ENCODE data around the gene USP49. TPM values are rescaled to one million over a fixed set of nuclear protein-coding genes. Genes with fewer than 3 reads are reported as not detected.

Gene USP49
- total RNA-seq, 1 donor from 2014 or later, result 0.71 TPM

DNA sequence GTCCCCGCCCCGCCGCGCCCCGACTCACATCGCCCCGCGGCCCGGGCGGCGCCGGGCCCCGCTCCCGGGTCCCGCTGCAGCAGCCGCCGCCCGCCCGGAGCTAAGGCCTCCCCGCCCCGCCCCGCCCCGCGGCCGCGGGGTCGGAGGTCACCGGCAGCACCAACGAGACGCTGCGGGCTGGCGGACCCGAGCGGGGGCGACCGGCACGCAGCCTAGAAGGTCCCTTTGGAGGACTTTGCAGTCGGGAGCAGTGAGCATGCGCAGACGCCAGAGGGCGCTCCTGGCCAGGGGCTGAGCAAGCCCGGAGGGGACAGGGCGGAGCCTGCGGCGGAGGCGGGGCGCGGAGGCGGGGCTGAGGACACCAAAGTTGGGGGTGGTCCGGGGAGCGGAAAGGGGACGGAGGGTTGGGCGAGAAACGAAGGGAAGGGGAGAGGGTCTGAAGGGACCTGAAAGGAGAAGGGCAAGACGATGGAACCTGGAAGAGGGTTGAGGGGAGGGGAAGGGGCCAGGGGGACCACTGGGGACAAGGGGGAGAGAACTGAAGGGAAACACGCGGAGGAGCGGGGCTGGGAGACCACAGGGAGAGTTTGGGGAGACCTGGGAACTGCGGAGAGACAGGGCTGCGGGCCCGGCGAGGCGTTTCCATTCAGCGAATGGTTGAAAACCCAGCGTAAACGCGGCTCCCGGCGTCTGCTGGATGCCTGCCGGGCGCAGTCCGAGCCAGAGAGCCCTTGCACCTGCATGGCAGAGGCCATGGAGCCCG, 115.2 kb downstream of the USP49 start, which contains the start of gene FRS3:
TSS of gene FRS3 (minus strand) at position 113 of the 763 bp plus-strand sequence. CDS start 2,913 bp downstream, outside the sequence.
- Histone ChIP-seq H3K9me3 (replicated peaks) (no peaks in the 10 kb centered on the region), H3K4me3 (peak within 1 kb of the TSS; percentile 96), H3K36me3 (peaks cover 34% of the 10 kb centered on the region), H3K4me1 (peaks cover 66% of the 10 kb centered on the region), H3K27ac (replicated peaks) (peak within 1 kb of the TSS; percentile 98), H3K27me3 (ENCODE audit: low read depth) (no peaks in the 10 kb centered on the region)
- intact Hi-C loops (cut with micrococcal nuclease), result loop anchor here (10.0 kb wide), 1 partner anchor 265 kb away; no protein-coding TSS in a partner anchor
- TF ChIP-seq, protein P1, sequence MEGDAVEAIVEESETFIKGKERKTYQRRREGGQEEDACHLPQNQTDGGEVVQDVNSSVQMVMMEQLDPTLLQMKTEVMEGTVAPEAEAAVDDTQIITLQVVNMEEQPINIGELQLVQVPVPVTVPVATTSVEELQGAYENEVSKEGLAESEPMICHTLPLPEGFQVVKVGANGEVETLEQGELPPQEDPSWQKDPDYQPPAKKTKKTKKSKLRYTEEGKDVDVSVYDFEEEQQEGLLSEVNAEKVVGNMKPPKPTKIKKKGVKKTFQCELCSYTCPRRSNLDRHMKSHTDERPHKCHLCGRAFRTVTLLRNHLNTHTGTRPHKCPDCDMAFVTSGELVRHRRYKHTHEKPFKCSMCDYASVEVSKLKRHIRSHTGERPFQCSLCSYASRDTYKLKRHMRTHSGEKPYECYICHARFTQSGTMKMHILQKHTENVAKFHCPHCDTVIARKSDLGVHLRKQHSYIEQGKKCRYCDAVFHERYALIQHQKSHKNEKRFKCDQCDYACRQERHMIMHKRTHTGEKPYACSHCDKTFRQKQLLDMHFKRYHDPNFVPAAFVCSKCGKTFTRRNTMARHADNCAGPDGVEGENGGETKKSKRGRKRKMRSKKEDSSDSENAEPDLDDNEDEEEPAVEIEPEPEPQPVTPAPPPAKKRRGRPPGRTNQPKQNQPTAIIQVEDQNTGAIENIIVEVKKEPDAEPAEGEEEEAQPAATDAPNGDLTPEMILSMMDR (IDR thresholded peaks at IDR 0.05; ENCODE audit: borderline replicate concordance), result peak; percentile 91
- DNase-seq, result peak; percentile 99

DNA sequence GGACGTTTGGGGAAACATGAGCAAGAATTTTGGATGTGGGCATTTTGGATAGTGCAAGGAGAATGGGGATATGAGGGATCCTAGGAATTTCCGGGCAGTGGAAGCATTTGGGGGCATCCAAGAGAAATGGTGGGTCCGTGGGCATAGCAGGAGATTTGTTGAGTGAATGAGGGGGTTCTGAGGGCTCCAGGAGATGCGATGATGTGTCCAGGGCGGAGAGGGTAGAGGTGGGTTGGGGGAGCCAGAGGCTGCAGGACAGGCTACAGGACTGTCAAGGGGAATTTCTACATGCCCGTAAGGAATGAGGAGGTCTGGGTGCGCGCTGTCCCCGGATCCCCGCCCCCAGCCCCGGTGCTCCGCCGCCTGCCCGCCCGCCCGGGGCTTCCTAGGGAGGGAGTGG, 115.8 kb downstream of the USP49 start:
- Histone ChIP-seq H3K9me3 (replicated peaks) (no peaks in the 10 kb centered on the region), H3K27me3 (ENCODE audit: low read depth) (no peaks in the 10 kb centered on the region), H3K4me3 (peak overlapping the region; percentile 96), H3K36me3 (peaks cover 39% of the 10 kb centered on the region), H3K4me1 (peaks cover 60% of the 10 kb centered on the region), H3K27ac (replicated peaks) (peak overlapping the region; percentile 98)
- intact Hi-C loops (cut with micrococcal nuclease), result no loop called here
- no peak for DNase-seq
- TF ChIP-seq, protein P1 (IDR thresholded peaks at IDR 0.05; ENCODE audit: borderline replicate concordance), result no peak

DNA sequence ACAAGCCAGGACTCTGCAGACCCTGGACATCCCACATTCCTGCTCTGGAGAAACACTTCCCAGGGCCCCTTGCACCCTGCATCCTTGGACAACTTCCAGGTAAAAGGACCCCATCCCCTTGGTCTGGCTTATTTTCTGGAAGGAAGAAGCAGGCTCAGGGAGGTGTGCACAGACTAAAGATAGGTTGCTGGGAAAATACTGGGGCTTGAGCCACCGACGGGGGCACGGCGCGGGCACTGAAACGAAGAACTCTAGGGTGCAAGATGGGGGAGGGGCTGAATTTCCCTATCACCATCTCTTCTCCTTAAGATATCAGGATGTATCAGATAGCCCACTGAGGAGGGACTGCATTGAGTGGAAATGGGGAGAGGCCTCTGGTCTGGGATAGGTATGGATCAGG, 116.3 kb downstream of the USP49 start:
- Histone ChIP-seq H3K4me3 (peak overlapping the region; percentile 96), H3K27ac (replicated peaks) (peak overlapping the region; percentile 98), H3K27me3 (ENCODE audit: low read depth) (no peaks in the 10 kb centered on the region), H3K9me3 (replicated peaks) (no peaks in the 10 kb centered on the region), H3K36me3 (peaks cover 39% of the 10 kb centered on the region), H3K4me1 (peaks cover 55% of the 10 kb centered on the region)
- DNase-seq, result no peak
- intact Hi-C loops (cut with micrococcal nuclease), result no loop called here
- TF ChIP-seq, protein P1 (IDR thresholded peaks at IDR 0.05; ENCODE audit: borderline replicate concordance), result no peak

DNA sequence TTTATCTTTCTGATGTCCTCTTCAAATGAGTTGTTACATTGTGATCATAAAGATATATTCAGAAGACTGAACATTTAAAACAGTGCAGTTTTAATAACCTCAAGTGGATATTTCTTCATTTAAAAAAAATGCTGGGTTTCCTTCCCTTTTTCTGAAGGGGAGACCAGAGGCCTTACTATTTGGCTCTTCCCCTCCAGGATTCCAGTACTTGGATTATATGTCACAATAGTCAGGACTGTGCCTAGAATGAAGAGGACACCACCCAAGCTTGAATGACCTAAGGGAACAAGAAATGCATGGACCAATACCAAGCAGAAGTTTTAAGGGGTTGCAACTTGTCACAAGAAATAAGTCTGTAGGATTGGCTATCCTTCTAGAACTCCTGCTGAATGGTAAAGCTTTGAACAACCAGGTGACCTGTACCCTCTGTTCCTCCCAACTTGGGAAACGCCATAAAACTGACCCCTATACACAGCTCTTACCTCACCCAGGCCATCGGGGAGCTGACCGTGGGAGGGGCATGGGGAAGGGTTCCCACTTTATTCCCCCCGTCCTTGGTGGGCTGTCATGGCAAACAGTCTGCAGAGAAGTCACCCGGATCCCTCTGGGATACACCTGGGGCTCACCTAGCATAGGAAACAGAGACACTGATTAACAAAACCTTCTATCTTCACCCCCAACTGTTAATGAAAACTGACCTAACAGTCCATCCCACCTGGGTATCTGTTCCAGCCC, 117.5 kb downstream of the USP49 start:
- Histone ChIP-seq H3K36me3 (peaks cover 48% of the 10 kb centered on the region), H3K27ac (replicated peaks) (no peak overlapping the region), H3K4me1 (peaks cover 43% of the 10 kb centered on the region), H3K9me3 (replicated peaks) (no peaks in the 10 kb centered on the region), H3K27me3 (ENCODE audit: low read depth) (no peaks in the 10 kb centered on the region), H3K4me3 (no peak overlapping the region)
- intact Hi-C loops (cut with micrococcal nuclease), result no loop called here
- DNase-seq, result no peak
- TF ChIP-seq, protein P1 (IDR thresholded peaks at IDR 0.05; ENCODE audit: borderline replicate concordance), result no peak

DNA sequence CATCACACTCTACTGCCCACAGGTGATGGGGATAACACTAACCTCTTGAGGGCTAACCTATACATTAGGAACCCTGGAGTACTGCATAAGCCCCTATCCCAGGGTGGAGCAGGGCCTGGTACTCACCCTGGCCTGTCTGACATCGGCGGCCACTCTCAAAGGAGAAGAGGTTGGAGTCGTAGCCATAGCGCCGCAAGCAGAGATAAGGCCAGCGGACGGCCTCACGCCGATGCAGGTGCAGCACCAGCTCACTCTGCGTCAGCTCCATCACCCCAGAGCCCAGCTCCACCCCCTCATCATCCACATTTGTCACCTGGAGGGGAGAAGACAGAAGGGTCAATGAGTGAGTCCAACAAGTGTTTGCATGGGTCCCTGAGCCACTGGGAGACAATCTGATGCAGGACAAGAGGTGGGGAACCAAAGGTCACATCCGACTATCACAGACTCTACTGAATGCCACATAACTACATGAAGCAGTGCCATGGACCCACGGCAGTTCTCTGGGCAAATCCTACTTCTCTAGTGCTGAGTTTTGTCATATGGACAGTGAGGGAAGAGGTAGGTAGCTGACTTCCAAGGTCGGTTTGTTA, 119.8 kb downstream of the USP49 start:
- Histone ChIP-seq H3K4me3 (no peak overlapping the region), H3K27me3 (ENCODE audit: low read depth) (no peaks in the 10 kb centered on the region), H3K9me3 (replicated peaks) (no peaks in the 10 kb centered on the region), H3K27ac (replicated peaks) (no peak overlapping the region), H3K36me3 (peaks cover 71% of the 10 kb centered on the region), H3K4me1 (peaks cover 22% of the 10 kb centered on the region)
- intact Hi-C loops (cut with micrococcal nuclease), result no loop called here
- TF ChIP-seq, protein P1 (IDR thresholded peaks at IDR 0.05; ENCODE audit: borderline replicate concordance), result no peak
- no peak for DNase-seq

Data from left ventricle myocardium inferior (tissue), 1 donor.